K562 (cell line): Measurements from ENCODE around the gene MYO3B. TPM values are rescaled to one million over a fixed set of nuclear protein-coding genes. Genes with fewer than 3 reads are reported as not detected.
A peak's percentile ranks its signal among the peaks of the same experiment; 100 is the strongest.

Source experiments
- ARID3B ChIP-seq: fragments of 250-450 bp; sonication (Bioruptor Pico); IDR thresholded peaks from 2 replicates; pipeline ENCODE4 v1.4.0; 2020; ENCODE audit warnings: borderline replicate concordance
- FOXA3 ChIP-seq, 2 experiments: fragments of 450-650 bp in 1 of 2; sonication (generic) in 1 of 2; formaldehyde crosslinking; IDR thresholded peaks in 1 of 2; conservative IDR thresholded peaks in 1 of 2; 2 replicates each; pipeline versions ENCODE4 v1.4.0 to v1.8.0; 2020 to 2022; ENCODE audit warnings: mild to moderate bottlenecking in 2 of 2, missing genetic modification reagents in 1 of 2
- HBP1 ChIP-seq: fragments of 450-650 bp; formaldehyde crosslinking; IDR thresholded peaks from 2 replicates; pipeline ENCODE4 v1.4.0; 2022; ENCODE audit warnings: missing genetic modification characterization
- MEF2D ChIP-seq: conservative IDR thresholded peaks from 2 replicates; pipeline ENCODE4 v1.6.1; 2016; ENCODE audit warnings: low read depth, missing genetic modification characterization, missing compliant biosample characterization
- NR2C1 ChIP-seq, 2 experiments: fragments of 450-650 bp; IDR thresholded peaks; 2 replicates each; pipeline ENCODE4 v1.6.1; 2017; ENCODE audit warnings: mild to moderate bottlenecking in 2 of 2, antibody characterized with exemption in 1 of 2, inconsistent platforms in 1 of 2, missing compliant biosample characterization in 1 of 2, missing genetic modification characterization in 1 of 2
- TEAD1 ChIP-seq, 2 experiments: fragments of 450-650 bp in 1 of 2; sonication (generic) in 1 of 2; formaldehyde crosslinking; IDR thresholded peaks; 2 replicates each; pipeline versions ENCODE4 v1.4.0 to v1.8.0; 2020 to 2022; ENCODE audit warnings: mild to moderate bottlenecking in 2 of 2, missing genetic modification reagents in 1 of 2
- U2AF2 ChIP-seq: fragments of 200-400 bp; formaldehyde crosslinking; optimal IDR thresholded peaks from 2 replicates; pipeline ENCODE3; 2017; ENCODE audit warnings: low read depth, mild to moderate bottlenecking, low read length
- polyA plus RNA-seq, 8 experiments: library from polyadenylated mRNA; depleted of rRNA in 4 of 8; stranded (reverse) in 5 of 8; unstranded in 3 of 8; fragments of >200 nt; fragmentation: Nextera tagmentation in 2 of 8; fragmentation: Illumina TruSeq in 1 of 8; extraction: Ambion mirVana in 2 of 8; extraction: Trizol in 1 of 8; gene quantifications; 2 replicates each; pipeline versions ENCODE4 v1.2.1 to v1.2.3, GENCODE V29; 2011 to 2014; ENCODE audit warnings: inconsistent platforms in 1 of 8, missing spikeins in 1 of 8
- total RNA-seq, 7 experiments: library from RNA; depleted of rRNA in 6 of 7; stranded (reverse); fragments of >200 nt in 6 of 7; fragmentation: Illumina TruSeq in 2 of 7; extraction: Trizol in 2 of 7; gene quantifications; 2 replicates each; pipeline versions ENCODE4 v1.2.1 to v1.2.3, GENCODE V29; 2011 to 2021; ENCODE audit warnings: low replicate concordance in 1 of 7

The MYO3B gene
- total and polyA plus RNA-seq, 9 of the 15 experiments (the other 6 are each of a cell fraction or from before 2014, with no cell fraction given), result 2.7 to 6.5 (median 3.6) TPM

- TF ChIP-seq ARID3B (CRISPR knock-in tag) (0 out of 2 replicates have a peak, but pooled peaks have one; percentile 17), FOXA3 (CRISPR knock-in tag; conservative IDR thresholded peaks at IDR 0.05 in 1 of 2, IDR thresholded peaks at IDR 0.05 in 1 of 2) (peak in 1 of 2 experiments; percentile 45; a peak in 2 of 4 replicates), TEAD1 (CRISPR knock-in tag; IDR thresholded peaks at IDR 0.05) (0 out of 4 replicates have a peak, but pooled peaks of 1 of the 2 experiments have one; percentile 31), HBP1 (CRISPR knock-in tag) (peak; percentile 79; the same call in 1 of the 2 replicates), MEF2D (tag) (peak; percentile 11; the same call in 1 of the 2 replicates), U2AF2 (no peak), NR2C1 (IDR thresholded peaks at IDR 0.05) (no peak), NR2C1 (tag; IDR thresholded peaks at IDR 0.05) (peak; percentile 57)
Measured at GRCh38 chr2:170362313-170362870, 184.4 kb downstream of the MYO3B start (continued).
